ENCODE measurements around the gene ZFAND3. TPM values are rescaled to one million over a fixed set of nuclear protein-coding genes. Genes with fewer than 3 reads are reported as not detected.

Gene ZFAND3
- total and polyA plus RNA-seq, 2 donors (not counting 3 experiments of a cell fraction or from before 2014, with no cell fraction given): 15.4 to 54.2 TPM

- ChIA-PET CTCF (no interaction called here), POLR2A (no interaction called here)
- H3K27me3 ChIP-seq (ENCODE audit: control insufficient read depth in 2 of 2, insufficient read depth in 2 of 2, low read length in 2 of 2): no peaks in the 10 kb centered on the region
- no peaks in the 10 kb centered on the region for H3K9me3 ChIP-seq (replicated peaks; ENCODE audit: control insufficient read depth, insufficient read depth, low read length)
- H2AFZ ChIP-seq (ENCODE audit: low read depth, low read length): no peak overlapping the region
- H3K4me2 ChIP-seq (ENCODE audit: insufficient read depth, low read length): no peak overlapping the region
- H3K36me3 ChIP-seq (ENCODE audit: control insufficient read depth in 2 of 2, extremely low read depth in 1 of 2, insufficient read depth in 2 of 2, low read length in 2 of 2): no peaks in the 10 kb centered on the region
- H3K79me2 ChIP-seq (ENCODE audit: control insufficient read depth, insufficient read depth, low read length): peaks cover 95% of the 10 kb centered on the region
- H4K20me1 ChIP-seq (replicated peaks; ENCODE audit: control insufficient read depth, extremely low read depth, insufficient read depth, low read length): peaks cover 18% of the 10 kb centered on the region
- H3K9ac ChIP-seq (replicated peaks; ENCODE audit: extremely low read depth, insufficient read depth, low read length): no peak overlapping the region
- dilution Hi-C loops (cut with MboI; ENCODE audit: extremely low pct_ligation_motif_present, low sequenced_read_pairs): no loop called here
- no peak overlapping the region for H3K27ac ChIP-seq (ENCODE audit: insufficient read depth, low read depth, low read length)
- no peaks in the 10 kb centered on the region for H3K9me1 ChIP-seq (replicated peaks; ENCODE audit: control insufficient read depth, extremely low read depth, insufficient read depth, low read length)
- no peak for FAIRE-seq
- intact Hi-C loops (cut with micrococcal nuclease): no loop called here
- H3K4me3 ChIP-seq (replicated peaks in 1 of 3; ENCODE audit: insufficient read depth in 1 of 3, low read depth in 1 of 3, low read length in 3 of 3): no peak overlapping the region
- TF ChIP-seq POLR2A (IDR thresholded peaks at IDR 0.05; ENCODE audit: low read depth, low read length) (no peak), MYC (IDR thresholded peaks at IDR 0.05; ENCODE audit: low read depth, low read length) (no peak), EZH2 (IDR thresholded peaks at IDR 0.05; ENCODE audit: borderline replicate concordance, low read depth, low read length, severe bottlenecking) (no peak), JUN (IDR thresholded peaks at IDR 0.05; ENCODE audit: borderline replicate concordance, insufficient read depth, insufficient read length, low read depth) (no peak), POLR2AphosphoS5 (IDR thresholded peaks at IDR 0.05; ENCODE audit: insufficient read depth, low read depth, low read length) (no peak), CTCF (IDR thresholded peaks at IDR 0.05; ENCODE audit: extremely low read depth in 1 of 2, insufficient read depth in 1 of 2, low read depth in 1 of 2, low read length in 2 of 2) (no peak), GATA2 (IDR thresholded peaks at IDR 0.05; ENCODE audit: insufficient read depth, insufficient read length, low read depth, low read length) (no peak), FOS (IDR thresholded peaks at IDR 0.05; ENCODE audit: borderline replicate concordance, insufficient read depth, low read length) (no peak), MAX (IDR thresholded peaks at IDR 0.05; ENCODE audit: insufficient read depth, insufficient read length) (no peak)
- no peaks in the 10 kb centered on the region for H3K4me1 ChIP-seq (ENCODE audit: control insufficient read depth, extremely low read depth, insufficient read depth, low read length)
- BruUV-seq (replicated peaks): no TSS peak
- DNase-seq (ENCODE audit: low read depth, low spot score): no peak
These were observed 55.2 kb downstream of the ZFAND3 start for GRCh38 chr6:37874726-37875125.
